Measurements from ENCODE around the gene SLC6A20.
A peak's percentile ranks its signal among the peaks of the same experiment; 100 is the strongest.

The SLC6A20 gene, protein sequence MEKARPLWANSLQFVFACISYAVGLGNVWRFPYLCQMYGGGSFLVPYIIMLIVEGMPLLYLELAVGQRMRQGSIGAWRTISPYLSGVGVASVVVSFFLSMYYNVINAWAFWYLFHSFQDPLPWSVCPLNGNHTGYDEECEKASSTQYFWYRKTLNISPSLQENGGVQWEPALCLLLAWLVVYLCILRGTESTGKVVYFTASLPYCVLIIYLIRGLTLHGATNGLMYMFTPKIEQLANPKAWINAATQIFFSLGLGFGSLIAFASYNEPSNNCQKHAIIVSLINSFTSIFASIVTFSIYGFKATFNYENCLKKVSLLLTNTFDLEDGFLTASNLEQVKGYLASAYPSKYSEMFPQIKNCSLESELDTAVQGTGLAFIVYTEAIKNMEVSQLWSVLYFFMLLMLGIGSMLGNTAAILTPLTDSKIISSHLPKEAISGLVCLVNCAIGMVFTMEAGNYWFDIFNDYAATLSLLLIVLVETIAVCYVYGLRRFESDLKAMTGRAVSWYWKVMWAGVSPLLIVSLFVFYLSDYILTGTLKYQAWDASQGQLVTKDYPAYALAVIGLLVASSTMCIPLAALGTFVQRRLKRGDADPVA

DNA sequence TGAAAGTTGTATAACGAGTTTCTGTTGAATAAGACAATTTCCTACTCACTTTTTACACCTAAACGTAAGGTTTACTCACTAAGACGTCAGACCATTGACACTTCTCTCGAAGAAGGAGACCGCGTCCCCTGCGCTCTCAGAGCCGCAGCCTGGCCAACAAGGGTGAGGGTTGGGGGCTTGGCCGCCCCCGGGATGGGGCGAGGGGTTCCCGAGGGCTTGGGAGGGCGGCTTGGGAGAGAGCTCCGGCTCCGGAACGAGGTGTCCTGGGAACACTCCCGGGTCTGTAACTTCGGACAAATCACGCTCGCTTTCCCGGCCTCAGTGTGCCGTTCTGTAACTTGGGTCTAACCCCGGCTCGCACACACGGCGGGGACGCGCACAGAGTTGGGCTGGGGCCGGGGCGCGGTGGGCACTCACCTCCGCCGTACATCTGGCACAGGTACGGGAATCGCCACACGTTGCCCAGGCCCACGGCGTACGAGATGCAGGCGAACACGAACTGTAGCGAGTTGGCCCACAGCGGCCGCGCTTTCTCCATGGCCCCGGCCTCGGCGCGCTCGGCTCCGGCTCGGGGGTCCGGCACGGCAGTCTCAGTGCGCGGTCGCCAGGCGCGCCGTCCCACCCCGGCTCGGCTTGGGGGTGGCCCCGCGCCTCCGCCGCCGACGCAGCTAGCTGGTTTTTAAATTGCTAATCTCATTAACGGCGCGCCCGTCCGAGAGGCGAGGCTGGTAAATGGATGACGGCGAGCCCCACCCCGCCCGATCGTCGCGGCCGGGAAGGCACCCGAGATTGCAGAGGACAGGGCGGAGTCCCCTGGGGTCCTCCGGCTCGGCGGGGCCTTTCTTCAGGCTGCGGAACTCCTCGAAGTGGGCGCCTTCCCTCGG is at the start of gene SLC6A20:
Gene SLC6A20, minus strand, starts transcription at position 655 of the 884 bp plus-strand sequence. Its CDS starts 117 bp downstream, at position 538.
- peak in 1 of 2 donors; percentile 7 for DNase-seq (ENCODE audit: low read depth in 2 of 2)

DNA sequence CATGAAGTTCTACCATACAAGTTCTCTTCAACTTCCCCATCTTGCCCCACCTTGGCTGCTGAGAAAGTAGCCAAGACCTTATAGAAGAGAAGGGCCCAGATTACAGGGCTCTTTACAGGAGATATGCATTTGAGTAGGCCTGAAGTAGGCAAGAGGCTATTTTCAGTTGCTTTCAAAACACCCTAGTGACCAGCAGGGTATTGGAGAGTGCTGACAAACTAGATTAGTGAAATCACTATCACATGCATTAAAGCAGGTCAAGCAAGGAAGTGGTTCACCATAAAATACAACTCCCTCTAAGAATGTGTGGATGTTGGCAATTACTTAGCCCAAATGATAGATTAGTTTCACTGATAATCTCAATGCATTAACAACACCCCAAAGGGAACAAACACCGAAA is 48.3 kb upstream of the SLC6A20 start:
- DNase-seq (ENCODE audit: low read depth in 2 of 2) = no peak

DNA sequence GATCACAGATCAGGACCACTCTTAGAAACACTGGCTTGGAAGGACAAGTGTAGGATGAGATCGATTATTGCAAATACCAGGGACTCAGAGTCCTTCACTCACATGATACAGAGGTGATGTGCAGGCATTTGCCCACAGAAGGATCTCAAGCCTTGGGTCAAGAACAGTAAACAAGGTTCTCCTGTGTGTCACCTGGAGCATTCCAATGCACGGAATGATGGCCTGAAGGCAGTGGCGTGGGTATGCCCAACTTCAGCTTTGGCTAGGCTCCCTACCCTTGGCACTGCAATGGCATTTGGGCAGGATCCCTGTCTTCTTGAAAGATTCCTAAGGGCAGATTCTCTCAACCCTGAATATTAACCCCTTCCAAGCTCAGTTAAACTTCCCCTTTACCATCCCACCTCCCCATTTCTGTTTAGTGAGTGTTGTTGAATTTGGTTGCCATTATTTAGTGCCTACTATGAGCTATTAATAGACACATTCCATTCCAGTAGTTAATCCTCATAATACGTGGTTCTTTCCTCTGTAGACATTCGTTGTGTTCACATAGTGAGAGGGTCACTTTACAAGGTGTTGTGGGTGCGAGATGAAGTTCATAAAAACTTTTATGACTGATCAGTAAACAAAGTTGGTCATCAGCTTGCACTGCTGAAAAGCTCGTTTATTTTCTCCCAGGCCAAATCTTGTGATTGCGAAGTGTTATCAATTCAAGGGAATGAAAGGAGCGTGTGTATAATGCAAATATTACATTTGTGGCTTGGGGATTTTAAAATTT is 46.7 kb upstream of the SLC6A20 start:
- no peak for DNase-seq (ENCODE audit: low read depth in 2 of 2)

DNA sequence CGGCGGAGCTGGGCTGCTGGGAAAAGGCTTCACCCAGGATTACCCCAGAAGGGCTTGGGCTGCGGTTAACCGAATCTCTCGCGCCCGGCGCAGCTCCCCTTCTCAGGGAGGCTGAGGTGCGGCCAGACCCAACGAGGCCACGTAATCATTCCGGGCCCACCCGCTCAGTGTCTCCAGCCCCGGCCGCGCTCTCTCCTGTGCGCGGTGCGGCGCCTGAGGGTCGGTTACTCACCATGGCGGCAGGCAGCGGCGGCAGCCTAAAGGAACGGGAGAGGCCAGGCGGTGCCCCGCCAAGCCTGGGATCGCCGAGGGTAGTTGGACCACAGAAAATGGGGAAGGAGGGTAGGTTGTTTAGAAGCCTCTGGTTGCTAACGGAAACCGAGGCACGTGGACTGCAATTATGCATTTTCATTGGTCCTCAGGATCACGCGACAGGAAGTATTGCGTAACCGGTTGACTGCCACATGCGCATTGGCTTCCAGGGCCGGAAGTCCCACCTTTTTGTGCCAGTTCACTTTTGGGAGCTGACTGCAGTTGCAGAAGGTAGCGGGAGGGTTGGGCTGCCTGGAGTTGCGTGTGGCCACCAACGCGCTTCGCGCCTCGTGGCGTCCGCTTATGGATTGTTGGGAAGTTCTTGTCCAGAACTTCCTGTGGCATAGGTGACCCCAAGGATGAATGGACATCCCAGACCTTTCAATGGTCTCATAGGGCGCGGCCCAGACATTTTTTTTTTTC is 45.6 kb upstream of the SLC6A20 start, which contains the start of gene LZTFL1:
Gene LZTFL1, minus strand, starts transcription at position 363 of the 735 bp plus-strand sequence. Its CDS starts 128 bp downstream, at position 235.
- DNase-seq (ENCODE audit: low read depth in 2 of 2) = peak; percentile 69 to 79

DNA sequence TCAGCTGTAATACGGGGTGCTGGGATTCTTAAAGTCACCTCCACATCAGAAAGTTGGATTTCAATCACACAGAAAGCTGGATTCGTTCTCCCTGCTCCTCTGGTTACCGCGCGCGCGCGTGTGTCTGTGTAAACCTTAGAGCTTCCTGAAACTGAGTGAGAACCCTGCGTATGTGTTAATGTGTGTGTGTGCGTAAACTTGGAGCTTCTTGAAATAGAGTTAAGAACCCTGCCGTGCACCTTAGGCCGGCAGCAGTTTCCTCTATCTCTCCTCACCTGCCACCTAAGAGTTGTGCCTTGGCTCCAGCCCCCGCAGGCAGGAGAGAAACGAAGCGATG is 45.1 kb upstream of the SLC6A20 start:
- DNase-seq (ENCODE audit: low read depth in 2 of 2) = no peak

DNA sequence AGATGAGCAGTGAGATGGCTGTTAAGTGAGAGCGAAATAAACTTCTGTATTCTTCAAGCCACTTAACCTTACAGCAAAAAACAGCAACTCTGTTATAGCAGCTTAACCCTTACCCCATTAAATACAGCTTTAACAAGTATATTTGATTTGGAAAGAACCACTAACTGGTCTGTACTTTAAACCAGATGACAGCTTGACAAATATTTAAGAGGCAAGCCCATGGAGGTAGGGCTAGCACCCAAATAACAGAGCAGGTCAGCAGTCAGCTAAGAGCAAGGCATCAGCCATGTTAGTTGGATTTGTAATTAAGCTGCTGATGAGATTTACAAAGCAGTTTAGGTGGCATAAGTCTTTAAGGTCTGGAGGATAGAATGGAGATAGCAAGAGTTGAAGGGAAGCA is 42.1 kb upstream of the SLC6A20 start:
- no peak for DNase-seq (ENCODE audit: low read depth in 2 of 2)

DNA sequence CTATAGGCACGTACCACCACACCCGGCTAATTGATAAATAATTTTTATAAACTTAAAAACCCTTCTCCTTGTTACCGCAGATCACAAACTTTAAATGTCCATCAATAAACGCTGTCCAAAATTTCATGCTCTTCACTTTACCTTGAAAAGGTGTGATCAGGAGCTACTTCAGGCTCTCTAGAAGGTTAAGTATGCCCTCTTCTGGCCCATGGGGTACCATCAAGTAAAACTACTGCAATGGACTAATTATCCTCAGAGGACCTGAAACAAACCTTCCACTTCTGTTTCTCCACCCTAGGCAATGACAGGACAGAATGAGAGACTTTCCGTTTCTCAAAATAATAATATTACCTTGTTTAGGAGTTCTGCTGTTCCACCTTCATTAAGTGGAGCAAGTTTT is 36.4 kb upstream of the SLC6A20 start:
- no peak for DNase-seq (ENCODE audit: low read depth in 2 of 2)

DNA sequence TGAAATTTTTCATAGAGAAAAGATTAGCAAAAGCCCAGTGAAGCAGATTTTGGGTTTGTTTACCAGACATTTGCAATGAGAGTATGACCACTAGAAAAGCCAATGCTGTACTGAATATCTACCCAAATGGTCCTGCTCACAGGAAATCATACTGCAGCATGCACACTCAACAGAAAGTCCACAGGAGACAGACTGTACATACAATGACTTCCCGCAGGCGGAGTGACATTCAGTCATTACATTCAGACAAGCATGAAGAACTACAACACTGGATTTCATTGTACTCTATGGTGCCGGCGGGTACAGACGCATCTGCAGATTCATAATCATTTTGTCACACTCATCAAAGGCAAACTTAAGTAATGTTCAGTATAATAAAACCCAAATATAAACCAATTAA is 33.8 kb upstream of the SLC6A20 start:
- DNase-seq (ENCODE audit: low read depth in 2 of 2) = no peak

DNA sequence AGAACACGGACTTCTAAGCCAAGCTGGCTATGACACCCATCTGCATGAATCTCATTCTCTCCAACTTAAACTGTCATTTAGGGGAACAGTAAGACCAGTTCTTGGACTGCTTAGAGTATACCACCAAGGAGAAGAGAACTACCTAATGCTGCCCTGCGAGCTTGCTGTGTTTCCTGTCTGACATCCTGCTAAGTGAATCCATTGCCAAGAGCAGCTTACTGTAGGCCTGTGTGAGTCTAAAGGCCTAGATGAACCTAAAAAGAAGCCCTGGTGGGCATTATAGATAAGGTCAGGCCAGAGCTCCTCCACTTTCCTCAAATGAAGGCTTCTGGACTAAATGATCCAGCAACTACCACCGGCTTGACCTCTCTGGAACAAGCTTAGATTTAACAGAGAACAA is 30.6 kb upstream of the SLC6A20 start:
- DNase-seq (ENCODE audit: low read depth in 2 of 2) = no peak

DNA sequence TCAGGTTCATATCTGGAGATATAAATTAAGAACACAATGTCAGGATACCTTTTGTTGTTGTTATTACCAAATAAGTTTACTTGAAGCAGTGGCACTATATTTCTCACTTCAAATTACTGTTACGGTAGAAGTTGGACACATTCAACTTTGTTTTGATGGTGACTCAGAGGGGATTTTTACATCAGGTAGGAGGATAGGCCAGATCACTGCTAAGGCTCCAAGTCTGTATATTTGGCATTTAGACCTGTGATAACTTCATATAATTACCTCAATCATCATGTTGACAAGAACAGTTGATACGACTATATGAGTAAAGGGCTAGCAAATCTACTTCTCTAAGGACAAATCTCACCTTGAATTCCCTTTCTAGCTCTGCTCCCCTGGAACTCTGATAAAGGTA is 30.0 kb upstream of the SLC6A20 start:
- DNase-seq (ENCODE audit: low read depth in 2 of 2) = no peak

DNA sequence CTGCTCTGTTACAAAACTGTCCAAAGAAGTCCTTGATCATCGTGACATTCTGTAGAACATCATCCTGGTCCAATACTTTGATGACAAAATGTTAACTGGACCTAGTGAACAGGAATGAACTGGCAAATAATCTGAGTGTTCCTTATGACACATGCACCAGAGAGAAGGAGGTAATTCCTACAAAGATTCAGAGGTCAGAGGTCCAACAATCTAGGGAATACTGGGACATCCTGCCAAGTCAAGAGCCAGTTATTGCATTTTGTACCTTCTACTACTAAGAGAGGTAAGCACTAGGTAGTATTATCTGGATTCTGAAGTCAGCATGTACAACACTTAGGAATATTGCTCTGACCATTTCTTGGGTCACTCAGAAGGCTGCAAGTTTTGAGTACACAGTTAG is 24.8 kb upstream of the SLC6A20 start:
- DNase-seq (ENCODE audit: low read depth in 2 of 2) = no peak

DNA sequence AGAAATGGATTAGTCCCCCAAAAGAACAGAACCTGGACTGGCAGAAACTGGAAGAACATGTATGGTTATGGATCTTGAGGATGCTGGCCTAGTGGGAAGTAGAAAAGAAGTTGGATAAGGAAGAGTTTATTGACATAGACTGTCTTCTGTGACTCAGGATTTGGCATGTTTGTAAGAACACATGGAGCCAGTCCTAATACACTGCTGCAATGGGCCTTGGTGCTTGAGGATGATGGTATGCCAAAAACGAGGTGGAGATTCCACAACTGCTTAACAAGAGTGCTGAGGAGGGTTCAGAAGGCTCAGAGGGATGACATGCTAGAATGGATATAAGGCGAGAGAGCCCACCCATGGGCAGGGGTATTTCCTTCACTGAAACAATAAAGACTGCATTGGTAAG is 23.2 kb upstream of the SLC6A20 start:
- no peak for DNase-seq (ENCODE audit: low read depth in 2 of 2)

DNA sequence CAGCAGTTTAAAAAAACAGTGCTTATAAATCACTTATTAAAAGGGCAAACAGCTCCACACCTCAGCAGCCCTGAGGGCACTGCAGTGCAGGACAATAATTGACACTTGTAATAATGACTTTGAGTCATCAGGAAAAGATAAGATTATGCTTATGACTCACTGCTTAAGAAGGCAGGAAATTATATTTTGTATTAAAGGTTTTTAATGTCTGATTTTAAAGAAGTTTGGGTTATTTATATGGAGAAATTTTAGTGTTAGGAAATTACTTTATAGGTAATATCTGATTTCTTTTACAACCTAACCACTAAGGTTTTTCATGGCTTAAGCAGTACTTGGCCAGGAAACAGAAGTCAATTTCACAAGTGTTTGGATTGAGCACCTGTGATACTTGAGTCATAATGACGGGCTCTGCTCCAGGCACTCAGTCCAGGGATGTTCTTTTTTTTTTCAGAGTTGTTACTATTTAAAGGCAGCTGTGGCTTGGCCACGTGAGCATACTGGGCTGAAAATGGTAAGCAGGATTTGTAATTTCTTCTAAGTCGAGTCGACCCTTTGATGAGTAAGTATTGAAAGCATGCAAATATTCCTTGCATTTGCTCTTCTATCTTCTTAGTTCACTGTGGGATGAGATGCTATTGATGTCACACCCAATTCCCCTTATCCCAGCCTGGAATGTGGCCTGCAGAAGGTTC is 21.6 kb upstream of the SLC6A20 start:
- no peak for DNase-seq (ENCODE audit: low read depth in 2 of 2)

DNA sequence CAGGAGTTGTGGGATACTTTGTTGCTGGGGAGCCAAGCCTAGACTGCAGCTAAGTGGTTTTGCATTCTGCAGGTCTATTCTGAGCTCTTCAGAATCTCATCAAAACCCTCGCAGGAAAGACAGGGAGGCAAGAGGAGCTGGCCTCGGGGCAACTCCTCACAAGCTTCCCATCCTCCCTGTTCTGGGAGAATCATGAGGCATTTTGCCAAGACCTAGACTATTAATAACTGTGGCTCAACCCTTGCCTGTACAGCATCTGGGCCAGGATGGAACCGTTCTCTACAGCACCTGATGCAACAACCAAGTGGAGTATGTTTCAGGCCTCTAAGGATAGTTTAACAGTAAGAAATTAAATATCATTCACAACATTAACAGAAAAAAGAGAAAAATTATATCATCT is 20.2 kb upstream of the SLC6A20 start:
- no peak for DNase-seq (ENCODE audit: low read depth in 2 of 2)

DNA sequence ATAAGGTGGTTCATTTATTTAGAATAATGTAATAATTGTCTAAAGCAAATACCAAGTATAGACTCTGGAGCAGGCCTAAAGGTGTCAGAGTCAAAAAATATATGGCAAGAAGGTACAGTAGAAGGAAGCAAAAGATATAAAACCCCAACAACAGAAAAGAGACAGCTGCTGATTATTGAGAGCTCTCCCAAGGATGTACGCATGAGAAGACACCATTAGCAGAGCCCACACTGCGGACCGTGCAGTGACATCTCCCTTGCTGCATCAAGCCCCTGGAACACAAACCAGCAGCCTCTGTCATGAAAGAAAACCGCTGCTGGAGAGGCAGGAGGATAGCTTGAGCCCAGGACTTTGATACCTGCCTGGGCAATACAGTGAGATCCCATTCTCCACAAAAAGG is 18.0 kb upstream of the SLC6A20 start:
- no peak for DNase-seq (ENCODE audit: low read depth in 2 of 2)

DNA sequence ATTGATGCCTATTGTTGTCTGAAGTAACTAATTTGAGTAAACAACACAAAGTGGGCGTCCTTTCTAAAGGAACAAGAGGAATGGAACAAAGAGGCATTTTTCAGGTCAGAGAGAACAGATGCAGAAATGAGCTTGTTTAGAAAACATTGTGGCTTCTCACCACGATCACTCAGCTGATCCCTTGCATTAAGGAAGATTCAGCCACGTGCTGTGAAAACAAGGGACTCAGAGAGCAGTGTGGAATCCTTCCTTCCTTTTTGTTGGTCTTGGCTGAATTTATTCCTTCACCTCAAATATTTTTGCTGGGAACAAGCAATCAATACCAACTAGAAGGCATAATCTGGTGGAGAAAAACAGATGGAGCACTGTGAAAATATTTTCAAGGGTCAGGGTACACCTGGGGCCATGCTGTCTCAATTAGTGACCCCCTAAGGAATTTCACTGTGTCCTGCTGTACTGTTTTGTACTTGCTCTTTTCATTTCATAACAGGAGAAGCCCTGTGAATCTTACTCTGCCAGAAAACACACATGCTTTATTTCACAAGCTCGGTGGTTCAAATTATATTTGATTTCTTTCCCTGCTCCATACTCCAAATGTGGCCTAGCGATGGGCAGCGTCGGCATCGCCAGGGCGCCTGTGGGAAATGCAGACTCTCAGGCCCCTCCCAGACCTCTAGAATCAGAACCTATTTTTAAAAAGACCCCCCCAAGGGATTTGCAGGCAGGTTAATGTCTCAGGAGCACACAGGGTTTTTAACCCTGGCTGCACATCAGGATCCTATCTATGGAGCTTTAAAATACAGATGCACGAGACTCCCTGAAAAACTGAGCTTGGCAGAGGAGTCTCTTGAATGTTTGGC is 11.6 kb upstream of the SLC6A20 start:
- no peak for DNase-seq (ENCODE audit: low read depth in 2 of 2)

DNA sequence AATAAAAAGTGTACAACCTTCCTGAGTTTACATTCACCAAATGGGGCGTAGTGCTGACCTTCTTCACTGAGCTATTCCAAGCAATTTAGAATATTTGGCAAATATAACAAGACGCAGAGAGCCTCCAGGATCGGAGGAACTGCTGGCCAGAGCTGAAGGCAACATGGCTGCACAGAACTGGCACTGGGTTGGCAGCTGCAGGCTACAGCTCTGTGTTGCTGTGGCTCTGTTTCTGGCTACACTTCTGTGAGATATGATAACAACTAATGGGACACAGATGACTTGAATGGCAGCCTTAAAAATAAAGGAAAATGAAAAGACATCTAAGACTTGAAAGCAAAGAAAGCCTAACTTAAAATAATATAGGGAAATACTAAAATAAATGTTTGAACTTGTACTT is 10.8 kb upstream of the SLC6A20 start:
- DNase-seq (ENCODE audit: low read depth in 2 of 2) = no peak

DNA sequence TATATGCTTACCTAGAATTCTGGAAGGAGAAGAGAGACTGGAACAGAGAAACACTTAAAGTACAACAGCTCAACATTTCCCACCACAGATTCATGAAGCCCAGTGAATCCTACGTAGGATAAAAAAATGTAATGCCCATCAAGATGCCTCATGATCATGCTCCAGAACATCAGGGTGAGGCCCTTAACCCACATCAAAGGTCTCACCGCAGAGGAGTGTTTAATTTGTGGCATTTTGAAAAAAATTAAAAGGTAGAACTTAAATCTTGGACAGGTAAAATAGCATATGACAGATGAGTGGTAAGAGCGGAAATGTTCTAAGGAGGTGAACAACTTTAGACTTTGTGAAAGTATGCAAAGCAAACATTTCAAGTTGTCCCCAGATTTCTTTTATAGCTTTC is 9.7 kb upstream of the SLC6A20 start:
- DNase-seq (ENCODE audit: low read depth in 2 of 2) = no peak

DNA sequence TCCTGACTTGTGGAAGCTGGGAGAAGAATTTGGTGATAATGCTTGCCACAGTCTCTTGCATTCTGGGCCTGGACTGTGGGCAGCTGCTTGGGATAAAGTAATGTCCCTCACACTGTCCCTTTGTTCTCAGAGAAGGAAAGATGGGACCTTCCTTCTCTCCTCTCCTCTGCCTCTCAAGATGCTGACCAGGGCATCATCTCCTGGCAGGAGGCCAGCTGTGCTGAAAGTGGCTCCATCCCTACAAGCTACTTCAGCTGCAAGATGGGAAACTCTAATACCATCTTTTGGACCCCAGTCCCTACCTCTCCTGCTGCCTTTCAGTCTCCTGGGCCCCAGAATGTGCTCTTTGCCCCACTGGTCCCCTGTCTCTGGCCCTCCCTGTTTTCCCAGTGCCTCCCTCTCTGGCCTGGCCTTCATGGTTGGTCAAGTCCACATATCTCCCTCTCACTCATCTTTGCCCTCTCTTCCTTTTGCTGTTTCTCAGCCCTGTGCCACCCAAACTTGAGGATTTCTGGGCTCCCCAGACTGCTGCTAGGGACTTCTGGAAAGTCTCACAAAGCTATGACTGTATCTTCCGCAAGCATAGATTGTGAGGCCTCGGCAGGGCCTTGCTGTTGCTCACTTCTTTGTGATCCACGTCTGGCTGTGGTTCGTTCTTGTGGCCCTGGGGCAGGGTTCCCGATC is 7.1 kb upstream of the SLC6A20 start:
- DNase-seq (ENCODE audit: low read depth in 2 of 2) = no peak
